Upper lobe of left lung (tissue), 4 donors: ENCODE measurements around the gene ANKS1B.

Experiments used
- CTCF ChIP-seq, 6 experiments: fragments of 450-650 bp in 4 of 6; fragments of 200-600 bp in 2 of 6; sonication (generic) in 2 of 6; IDR thresholded peaks; one replicate each; pipeline ENCODE4 v1.5.1; 2016 to 2019; ENCODE audit warnings: antibody characterized with exemption in 6 of 6
- EP300 ChIP-seq, 4 donors: sonication (generic); formaldehyde crosslinking; IDR thresholded peaks; one replicate each; pipeline ENCODE4 v1.5.1; 2017; ENCODE audit warnings: antibody characterized with exemption in 4 of 4, control low read depth in 2 of 4
- POLR2A ChIP-seq, 4 donors: fragments of 450-650 bp; IDR thresholded peaks; one replicate each; pipeline ENCODE4 v1.5.1; 2016 to 2017; ENCODE audit warnings: antibody characterized with exemption in 4 of 4, mild to moderate bottlenecking in 2 of 4
- POLR2AphosphoS5 ChIP-seq, 2 donors: sonication (generic); formaldehyde crosslinking; IDR thresholded peaks; one replicate each; pipeline ENCODE4 v1.5.1; 2017; ENCODE audit warnings: antibody characterized with exemption in 2 of 2

GRCh38 chr12:99806304-99806703 is 178.4 kb downstream of the ANKS1B start:
- TF ChIP-seq POLR2AphosphoS5 (IDR thresholded peaks at IDR 0.05) = no peak
- no peak for TF ChIP-seq POLR2A (IDR thresholded peaks at IDR 0.05)
- TF ChIP-seq CTCF (IDR thresholded peaks at IDR 0.05) = no peak
- TF ChIP-seq EP300 (IDR thresholded peaks at IDR 0.05) = no peak
